GM18867 (cell line): Measurements from ENCODE around the gene DUSP21.
"Not testable (repeated sequence)": the region's sequence is repeated elsewhere in the genome, so short reads cannot be mapped to it uniquely, and the experiment has no call there.

Source experiments
- ATAC-seq: cut with Tn5 transposase; IDR thresholded peaks from one replicate; pipeline ENCODE4 v1.9.1; 2021; ENCODE audit warnings: mild to moderate bottlenecking, moderate library complexity; ENCODE audit not compliant: unreplicated experiment

DUSP21 gene

GRCh38 chrX:44843753-44844152, at the start of gene DUSP21:
DUSP21 (plus strand) TSS chrX:44844021; CDS start chrX:44844133, 112 bp downstream.
- ATAC-seq: no peak

DNA sequence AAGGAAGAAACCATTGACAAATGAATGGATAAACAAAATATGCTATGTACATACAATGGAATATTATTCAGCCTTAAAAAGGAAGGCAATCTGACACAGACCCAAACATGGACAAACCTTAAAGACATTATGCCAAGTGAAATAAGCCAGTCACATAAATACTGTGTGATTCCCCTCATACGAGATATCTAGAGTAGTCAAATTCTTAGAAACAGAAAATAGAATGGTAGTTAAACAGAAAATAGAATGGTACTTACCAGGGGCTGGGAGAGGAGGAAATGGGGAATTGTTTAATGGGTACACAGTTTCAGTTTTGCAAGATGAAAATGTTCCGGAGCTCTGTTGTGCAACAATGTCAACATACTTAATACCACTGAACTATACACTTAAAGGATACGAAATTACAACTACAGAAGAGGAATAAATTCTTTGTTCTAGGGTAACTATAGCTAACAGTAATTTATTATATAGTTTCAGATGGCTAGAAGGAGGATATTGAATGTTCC, 47.8 kb upstream of the DUSP21 start:
- peak; percentile 51 for ATAC-seq

- ATAC-seq: no peak
These were observed 41.2 kb upstream of the DUSP21 start for GRCh38 chrX:44802613-44803012.

DNA sequence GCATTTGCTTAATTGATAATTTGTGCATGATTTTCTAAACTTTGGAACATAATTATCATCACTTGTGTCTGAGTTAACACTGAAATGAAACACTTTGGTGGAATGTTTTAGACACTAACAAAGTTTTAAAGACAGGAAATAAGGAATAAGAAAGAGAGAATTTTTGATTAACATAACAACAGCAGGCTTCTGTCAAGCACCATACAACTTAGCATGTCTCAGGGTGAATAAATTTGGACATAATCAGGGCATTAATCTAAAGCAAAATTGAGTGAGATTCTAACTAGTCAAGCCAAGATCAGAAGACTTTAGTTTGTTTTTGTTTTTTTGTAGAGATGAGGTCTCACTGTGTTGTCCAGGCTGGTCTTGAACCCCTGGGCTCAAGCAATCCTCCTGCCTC, 28.1 kb upstream of the DUSP21 start:
- no peak for ATAC-seq

GRCh38 chrX:44816367-44816766, 27.5 kb upstream of the DUSP21 start:
- ATAC-seq: no peak

- no peak for ATAC-seq
These were observed 26.8 kb upstream of the DUSP21 start for GRCh38 chrX:44817029-44817428.

DNA sequence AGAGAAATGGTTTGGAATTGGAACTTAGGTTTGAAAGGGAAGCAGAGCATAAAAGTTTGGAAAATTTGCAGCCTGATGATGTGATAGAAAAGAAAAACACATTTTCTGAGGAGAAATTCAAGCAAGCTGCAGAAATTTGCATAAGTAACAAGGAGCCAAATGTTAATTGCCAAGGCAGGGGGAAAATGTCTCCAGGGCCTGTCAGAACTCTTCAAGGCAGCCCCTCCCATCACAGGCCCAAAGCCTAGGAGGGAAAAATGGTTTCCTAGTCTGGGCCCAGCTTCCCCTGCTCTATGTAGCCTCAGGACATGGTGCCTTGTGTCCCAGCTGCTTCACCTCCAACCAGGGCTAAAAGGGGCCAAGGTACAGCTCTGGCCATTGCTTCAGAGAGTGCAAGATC, 21.2 kb upstream of the DUSP21 start:
- ATAC-seq: no peak

DNA sequence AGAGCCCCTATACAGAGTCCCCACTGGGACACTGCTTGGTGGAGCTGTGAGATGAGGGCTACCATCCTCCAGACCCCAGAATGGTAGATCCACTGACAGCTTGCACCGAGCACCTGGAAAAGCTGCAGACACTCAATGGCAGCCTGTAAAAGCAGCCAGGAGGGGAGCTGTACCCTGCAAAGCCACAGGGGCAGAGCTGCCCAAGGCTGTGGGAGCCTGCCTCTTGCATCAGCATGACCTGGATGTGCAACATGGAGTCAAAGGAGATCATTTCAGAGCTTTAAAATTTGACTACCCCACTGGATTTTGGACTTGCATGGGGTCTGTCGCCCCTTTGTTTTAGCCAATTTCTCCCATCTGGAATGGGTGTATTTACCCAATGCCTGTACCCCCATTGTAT, 20.6 kb upstream of the DUSP21 start:
- ATAC-seq: not testable (repeated sequence)

- no peak for ATAC-seq
These were observed 15.7 kb upstream of the DUSP21 start for GRCh38 chrX:44828008-44828605.

DNA sequence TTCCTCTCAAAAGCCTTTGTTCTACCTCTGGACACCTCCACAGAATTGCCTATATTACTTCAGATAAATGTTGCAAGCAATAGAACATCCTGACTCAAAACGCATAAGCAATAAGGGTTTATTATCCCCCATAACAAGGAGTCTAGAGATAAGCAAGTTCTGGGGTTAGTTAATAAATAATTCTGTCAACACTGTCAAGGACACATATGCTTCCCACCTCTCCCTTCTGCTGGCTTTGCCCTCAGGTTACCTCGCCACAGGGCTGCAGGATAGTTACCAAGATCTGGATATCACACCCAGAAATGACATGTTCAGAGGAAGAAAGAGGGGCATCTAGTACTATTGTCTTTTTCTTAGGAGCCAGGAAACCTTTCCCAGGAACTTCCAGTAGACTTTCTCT, 14.0 kb upstream of the DUSP21 start:
- ATAC-seq: no peak

- no peak for ATAC-seq
These were observed 1.1 kb upstream of the DUSP21 start for GRCh38 chrX:44842550-44843317.

DNA sequence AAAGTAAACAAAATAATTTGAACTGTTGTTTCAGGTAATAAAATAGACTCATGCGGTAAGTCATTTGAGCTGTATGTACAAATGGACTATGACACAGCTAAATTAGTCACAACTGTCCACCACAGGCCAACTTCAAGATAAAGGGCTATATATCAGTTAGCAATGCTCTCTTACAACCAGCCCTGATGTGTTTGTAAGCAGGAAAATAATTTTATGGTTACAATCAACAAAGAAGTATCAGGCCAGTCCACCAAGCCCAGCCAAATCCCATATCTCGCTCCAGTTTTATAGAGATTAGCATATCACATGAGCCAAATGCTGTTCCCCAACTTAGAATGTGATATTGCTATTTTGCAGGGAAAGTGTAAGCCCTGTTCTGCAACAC, 511 bp upstream of the DUSP21 start:
- ATAC-seq: no peak

- ATAC-seq: no peak
These were observed 383 bp downstream of the DUSP21 start for GRCh38 chrX:44844204-44844603.

DNA sequence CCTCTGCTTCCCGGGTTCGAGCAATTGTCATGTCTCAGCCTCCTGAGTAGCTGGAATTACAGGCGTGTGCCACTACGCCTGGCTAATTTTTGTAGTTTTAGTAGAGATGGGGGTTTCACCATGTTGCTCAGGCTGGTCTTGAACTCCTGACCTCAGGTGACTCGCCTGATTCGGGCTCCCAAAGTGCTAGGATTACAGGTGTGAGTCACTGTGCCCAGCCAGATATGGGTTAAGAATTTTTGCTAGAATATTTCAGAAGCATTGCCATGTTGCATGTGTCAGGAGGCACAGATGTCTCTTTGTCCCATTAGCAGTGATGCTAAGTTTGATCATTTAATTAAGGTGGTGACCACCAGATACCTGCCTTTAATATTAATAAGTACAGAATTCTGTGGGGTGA, 7.1 kb downstream of the DUSP21 start:
- ATAC-seq: not testable (repeated sequence)

- no peak for ATAC-seq
These were observed 27.4 kb downstream of the DUSP21 start for GRCh38 chrX:44871114-44871645.

DNA sequence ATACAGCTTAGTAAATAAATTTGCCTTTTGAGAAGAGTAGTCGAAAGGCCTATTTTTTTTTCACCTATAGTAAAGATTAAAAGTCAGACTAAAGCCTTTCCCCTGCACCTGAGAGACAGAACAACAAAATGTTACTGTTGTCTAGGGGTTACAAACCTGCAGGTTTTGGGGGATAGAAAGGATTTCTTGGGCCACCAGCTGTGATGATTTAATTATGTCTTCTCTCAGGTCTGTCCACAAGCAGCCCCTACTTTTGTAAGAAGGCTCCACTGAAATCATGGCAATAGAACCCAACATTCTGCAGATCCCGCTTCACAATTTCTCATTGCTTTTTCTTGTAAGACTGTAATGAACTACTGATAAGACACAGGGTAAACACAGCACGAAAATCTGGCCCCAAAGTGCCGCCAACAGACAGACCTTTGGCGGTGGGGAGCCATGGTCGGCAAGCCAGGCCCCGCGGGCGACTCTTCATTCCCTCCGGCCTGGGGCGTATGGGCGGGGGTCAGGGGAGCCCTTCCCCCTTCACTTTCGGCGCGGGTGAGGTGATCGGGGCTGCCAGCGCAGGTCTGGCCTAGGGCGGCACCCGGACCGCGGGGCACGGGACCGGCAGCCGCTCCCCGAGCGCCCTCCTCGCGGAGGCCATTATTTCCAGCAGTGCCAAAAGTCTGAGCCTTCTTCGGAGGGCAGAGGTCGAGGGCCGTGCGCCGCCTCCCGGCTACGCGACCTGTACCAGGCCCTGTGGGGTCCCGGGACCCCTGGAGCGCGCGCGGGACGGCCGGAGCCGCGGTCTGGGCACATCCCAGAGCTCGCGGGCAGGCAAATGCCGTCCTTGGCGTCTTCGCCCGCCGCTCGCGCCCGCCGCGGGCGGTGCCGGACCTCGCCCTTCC, 28.4 kb downstream of the DUSP21 start:
- ATAC-seq: peak; percentile 31

DNA sequence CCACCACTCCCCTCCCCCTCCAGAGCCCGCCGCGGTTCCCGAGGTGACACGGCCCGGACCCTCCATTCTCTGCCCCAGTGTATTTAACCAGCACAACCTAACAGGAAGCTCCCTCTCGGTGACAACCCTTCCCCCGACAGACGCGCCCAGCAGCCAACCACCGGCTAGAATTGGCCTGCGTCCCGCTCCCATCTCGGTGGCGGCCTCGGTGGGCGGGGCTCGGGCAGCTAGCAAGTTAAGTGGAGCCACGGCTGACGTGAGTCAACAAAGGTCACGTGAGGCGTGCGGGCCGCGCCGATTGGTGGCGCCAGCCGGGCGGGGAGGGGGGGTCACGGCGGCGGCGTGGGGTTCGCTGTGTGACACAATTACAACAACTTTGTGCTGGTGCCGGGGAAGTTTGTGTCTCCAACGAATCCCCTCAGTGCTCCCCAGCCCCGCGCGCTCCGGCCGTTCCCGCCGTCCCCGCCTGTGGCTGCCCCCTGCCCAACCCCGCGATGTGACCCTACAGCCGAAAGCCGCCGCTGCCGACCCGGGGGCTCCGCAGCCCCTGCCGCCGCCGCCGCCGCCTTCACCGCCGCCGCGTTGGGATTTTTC, 29.1 kb downstream of the DUSP21 start, which contains the start of gene KDM6A:
Gene KDM6A (plus strand): TSS at position 368 of the 594 bp plus-strand sequence. CDS start 364 bp downstream, outside the sequence.
- ATAC-seq: peak; percentile 88

DNA sequence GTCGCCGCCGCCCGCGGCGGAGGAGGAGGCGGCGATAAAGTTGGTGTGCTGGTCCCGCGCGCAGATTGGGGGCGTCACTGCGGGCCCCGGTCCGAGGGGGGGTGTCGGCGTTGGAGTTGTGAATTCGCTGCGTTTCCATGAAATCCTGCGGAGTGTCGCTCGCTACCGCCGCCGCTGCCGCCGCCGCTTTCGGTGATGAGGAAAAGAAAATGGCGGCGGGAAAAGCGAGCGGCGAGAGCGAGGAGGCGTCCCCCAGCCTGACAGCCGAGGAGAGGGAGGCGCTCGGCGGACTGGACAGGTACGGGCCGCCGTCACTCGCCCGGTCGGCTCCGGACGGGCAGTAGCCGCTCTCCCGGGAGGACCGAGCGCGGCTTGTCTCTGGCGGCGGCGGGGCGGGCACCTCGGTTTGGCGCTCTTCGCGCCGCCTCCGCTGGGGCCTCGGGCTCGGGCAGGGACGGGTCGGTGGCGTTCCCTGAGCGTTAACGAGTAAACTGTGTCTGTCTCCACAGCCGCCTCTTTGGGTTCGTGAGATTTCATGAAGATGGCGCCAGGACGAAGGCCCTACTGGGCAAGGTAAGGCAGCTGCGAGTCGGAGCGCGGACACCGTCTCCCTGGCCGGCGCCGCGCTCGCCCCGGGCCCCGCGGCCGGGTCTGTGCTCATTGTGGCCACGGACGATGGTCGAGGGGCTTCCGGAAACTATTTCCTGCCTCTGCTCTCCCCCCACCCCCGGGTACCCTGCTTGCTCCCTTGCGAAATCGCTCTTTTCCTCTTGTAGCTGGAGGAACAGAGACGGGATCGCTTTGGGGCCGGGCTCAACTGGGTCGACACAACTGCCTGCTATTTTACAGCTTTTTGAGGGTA, 29.8 kb downstream of the DUSP21 start:
- peak; percentile 14 for ATAC-seq

GRCh38 chrX:44874420-44875184, 30.8 kb downstream of the DUSP21 start:
- ATAC-seq: no peak
